HepG2 (cell line): ENCODE results near the gene MTUS2. TPM values are rescaled to one million over a fixed set of nuclear protein-coding genes. Genes with fewer than 3 reads are reported as not detected.

Experiments
- ATAC-seq: fragments of 200-7000 bp; cut with Tn5 transposase; 3 replicates; pipeline ENCODE4 v1.9.1; 2020; ENCODE audit warnings: mild to moderate bottlenecking, moderate library complexity
- BruUV-seq: library from RNA; stranded (reverse); fragments of 400-500 nt; replicated peaks from 2 replicates; lab custom pipeline; 2021; lab: Mats Ljungman, UMichigan
- CTCF ChIA-PET: fragments of 300-600 bp; formaldehyde crosslinking; extraction: SDS; loops from one replicate; lab custom pipeline; 2021; ENCODE audit warnings: low total read pairs, inconsistent platforms, low intra/inter-chr PET ratio; lab: Yijun Ruan, JAX
- POLR2A ChIA-PET: fragments of 350-600 bp; sonication (Branson Sonifier 250); formaldehyde crosslinking; loops from one replicate; lab custom pipeline; 2020; ENCODE audit warnings: antibody characterized with exemption, inconsistent platforms; lab: Yijun Ruan, JAX
- DNase-seq: peaks from one replicate; pipeline ENCODE4 v3.0.0-alpha.2; 2015; ENCODE audit warnings: low spot score
- FAIRE-seq: peaks from 3 replicates; lab custom pipeline; 2011; peaks lifted over from hg19 to GRCh38; lab: Jason Lieb, UNC
- H2AFZ ChIP-seq: one replicate; pipeline ENCODE4 v1.6.1; 2011; ENCODE audit warnings: low read length, inconsistent platforms
- H3K27ac ChIP-seq: fragments of 300-600 bp; 3 replicates; pipeline ENCODE4 v1.8.0; 2011; ENCODE audit warnings: mixed run types, mild to moderate bottlenecking, mixed read lengths, low read length, inconsistent platforms; ENCODE audit not compliant: insufficient read depth; ENCODE audit errors: extremely low read length
- H3K27me3 ChIP-seq, 2 experiments: fragments of 200-600 bp in 1 of 2; 2 replicates in 1 of 2; 3 replicates in 1 of 2; pipeline versions ENCODE4 v1.6.0 to v1.8.0; 2011; ENCODE audit warnings: low read length in 2 of 2, mild to moderate bottlenecking in 2 of 2, moderate library complexity in 2 of 2, inconsistent platforms in 1 of 2; ENCODE audit not compliant: insufficient read depth in 2 of 2, control insufficient read depth in 1 of 2
- H3K36me3 ChIP-seq, 2 experiments: fragments of 200-600 bp in 1 of 2; replicated peaks in 1 of 2; 2 replicates in 1 of 2; 3 replicates in 1 of 2; pipeline versions ENCODE4 v1.5.1 to v1.8.0; 2011; ENCODE audit warnings: low read length in 2 of 2, inconsistent platforms in 1 of 2; ENCODE audit not compliant: insufficient read depth in 2 of 2, control insufficient read depth in 1 of 2
- H3K4me1 ChIP-seq: 2 replicates; pipeline ENCODE4 v1.5.1; 2012; ENCODE audit warnings: low read length, inconsistent platforms; ENCODE audit not compliant: insufficient read depth
- H3K4me2 ChIP-seq: 2 replicates; pipeline ENCODE4 v1.6.0; 2011; ENCODE audit warnings: low read depth, low read length, inconsistent platforms
- H3K4me3 ChIP-seq, 3 experiments: fragments of 200-600 bp in 1 of 3; sonication (generic), shearing (Covaris generic) in 1 of 3; replicated peaks in 1 of 3; 2 replicates each; pipeline ENCODE4 v1.5.1; 2011 to 2016; ENCODE audit warnings: low read length in 3 of 3, inconsistent platforms in 2 of 3, low read depth in 2 of 3, mild to moderate bottlenecking in 2 of 3, control low read depth in 1 of 3, mixed read lengths in 1 of 3; ENCODE audit not compliant: insufficient read depth in 1 of 3
- H3K79me2 ChIP-seq: one replicate; pipeline ENCODE4 v1.6.1; 2011; ENCODE audit warnings: low read length, inconsistent platforms; ENCODE audit not compliant: insufficient read depth
- H3K9ac ChIP-seq: 2 replicates; pipeline ENCODE4 v1.6.0; 2011; ENCODE audit warnings: mild to moderate bottlenecking, low read depth, low read length, inconsistent platforms; ENCODE audit not compliant: insufficient read depth
- H3K9me3 ChIP-seq: 2 replicates; pipeline ENCODE4 v1.5.1; 2012; ENCODE audit warnings: mild to moderate bottlenecking, low read length
- H4K20me1 ChIP-seq: 2 replicates; pipeline ENCODE4 v1.6.0; 2011; ENCODE audit warnings: inconsistent platforms, mild to moderate bottlenecking, low read length, moderate library complexity; ENCODE audit not compliant: insufficient read depth
- ARHGAP35 ChIP-seq: sonication (generic); formaldehyde crosslinking; IDR thresholded peaks from 2 replicates; pipeline ENCODE4 v1.9.0; 2022; ENCODE audit warnings: mild to moderate bottlenecking, inconsistent platforms, moderate library complexity, missing genetic modification reagents, borderline replicate concordance
- ARNT2 ChIP-seq: sonication (generic); formaldehyde crosslinking; IDR thresholded peaks from 2 replicates; pipeline ENCODE4 v1.8.0; 2022; ENCODE audit warnings: mild to moderate bottlenecking, low read depth, missing genetic modification reagents, moderate library complexity
- ARNTL ChIP-seq: sonication (generic); formaldehyde crosslinking; IDR thresholded peaks from 2 replicates; pipeline ENCODE4 v1.4.0; 2020; ENCODE audit warnings: mild to moderate bottlenecking, missing genetic modification reagents
- DPF2 ChIP-seq: sonication (generic); formaldehyde crosslinking; IDR thresholded peaks from 2 replicates; pipeline ENCODE4 v1.4.0; 2020; ENCODE audit warnings: mild to moderate bottlenecking, low read depth, missing genetic modification reagents, borderline replicate concordance
- FOXA1 ChIP-seq, 2 experiments: fragments of 450-650 bp in 1 of 2; sonication (generic) in 1 of 2; formaldehyde crosslinking in 1 of 2; IDR thresholded peaks; 2 replicates each; pipeline versions ENCODE4 v1.4.0 to v1.6.1; 2016 to 2020; ENCODE audit warnings: missing genetic modification reagents in 1 of 2
- FUBP1 ChIP-seq: sonication (generic); formaldehyde crosslinking; IDR thresholded peaks from 2 replicates; pipeline ENCODE4 v1.5.1; 2020; ENCODE audit warnings: missing genetic modification reagents, mild to moderate bottlenecking, borderline replicate concordance
- IKZF5 ChIP-seq: IDR thresholded peaks from 2 replicates; pipeline ENCODE4 v1.6.1; 2018; ENCODE audit warnings: missing genetic modification reagents, mild to moderate bottlenecking, missing compliant biosample characterization
- NFE2 ChIP-seq: sonication (generic); formaldehyde crosslinking; IDR thresholded peaks from 2 replicates; pipeline ENCODE4 v1.4.0; 2020; ENCODE audit warnings: missing genetic modification reagents
- PRPF4 ChIP-seq: fragments of 200-400 bp; formaldehyde crosslinking; IDR thresholded peaks from 2 replicates; pipeline ENCODE4 v1.6.1; 2016; ENCODE audit warnings: low read length, low read depth; ENCODE audit not compliant: poor library complexity, severe bottlenecking
- RARG ChIP-seq: sonication (generic); formaldehyde crosslinking; IDR thresholded peaks from 2 replicates; pipeline ENCODE4 v1.4.0; 2020; ENCODE audit warnings: low read depth, mild to moderate bottlenecking, missing genetic modification reagents
- SNRNP70 ChIP-seq: fragments of 200-400 bp; formaldehyde crosslinking; IDR thresholded peaks from 2 replicates; pipeline ENCODE4 v1.6.1; 2017; ENCODE audit warnings: mild to moderate bottlenecking, low read depth, low read length, moderate library complexity
- SP140L ChIP-seq: sonication (generic); formaldehyde crosslinking; IDR thresholded peaks from 2 replicates; pipeline ENCODE4 v1.4.0; 2020; ENCODE audit warnings: missing genetic modification reagents, borderline replicate concordance
- TBX2 ChIP-seq: sonication (generic); formaldehyde crosslinking; IDR thresholded peaks from 2 replicates; pipeline ENCODE4 v1.5.0; 2020; ENCODE audit warnings: missing genetic modification reagents, mild to moderate bottlenecking, borderline replicate concordance
- U2AF2 ChIP-seq: fragments of 200-400 bp; formaldehyde crosslinking; IDR thresholded peaks from 2 replicates; pipeline ENCODE4 v1.6.1; 2017; ENCODE audit warnings: low read depth, mild to moderate bottlenecking, low read length
- ZBTB2 ChIP-seq: sonication (generic); formaldehyde crosslinking; IDR thresholded peaks from 2 replicates; pipeline ENCODE4 v1.8.0; 2022; ENCODE audit warnings: low read depth, missing genetic modification reagents
- ZC3H13 ChIP-seq: sonication (generic); formaldehyde crosslinking; IDR thresholded peaks from 2 replicates; pipeline ENCODE4 v1.8.1; 2023; ENCODE audit warnings: mild to moderate bottlenecking, missing genetic modification reagents, moderate library complexity
- ZFP41 ChIP-seq: sonication (generic); formaldehyde crosslinking; IDR thresholded peaks from 2 replicates; pipeline ENCODE4 v1.4.0; 2020; ENCODE audit warnings: mild to moderate bottlenecking, missing genetic modification reagents, borderline replicate concordance
- ZFX ChIP-seq: sonication (generic); formaldehyde crosslinking; IDR thresholded peaks from 2 replicates; pipeline ENCODE4 v1.4.0; 2020; ENCODE audit warnings: mild to moderate bottlenecking, low read depth, missing genetic modification reagents, moderate library complexity
- ZNF253 ChIP-seq: sonication (generic); formaldehyde crosslinking; IDR thresholded peaks from 2 replicates; pipeline ENCODE4 v1.8.0; 2022; ENCODE audit warnings: mild to moderate bottlenecking, missing genetic modification reagents, borderline replicate concordance
- ZNF30 ChIP-seq: sonication (generic); formaldehyde crosslinking; IDR thresholded peaks from 2 replicates; pipeline ENCODE4 v1.5.0; 2020; ENCODE audit warnings: mild to moderate bottlenecking, missing genetic modification reagents
- WGBS: methylation state at CpG from one replicate; pipeline ENCODE4 v1.1.6; 2017; ENCODE audit warnings: low lambda C conversion rate; 5-methylcytosine and 5-hydroxymethylcytosine counted together
- in situ Hi-C: cut with HindIII; loops from 2 replicates; pipeline ENCODE4 v1.10.0; 2017; ENCODE audit warnings: low pct_unique_long_range_greater_than_20kb; ENCODE audit not compliant: extremely low pct_ligation_motif_present
- intact Hi-C: fragments of 100-400 bp; cut with micrococcal nuclease; formaldehyde crosslinking; loops from one replicate; pipeline ENCODE4 v1.10.0; 2022; ENCODE audit not compliant: unreplicated experiment
- polyA plus RNA-seq, 8 experiments: library from polyadenylated mRNA; depleted of rRNA in 3 of 8; stranded (reverse) in 7 of 8; unstranded in 1 of 8; fragments of >200 nt; fragmentation: Illumina TruSeq in 4 of 8; extraction: Trizol in 4 of 8; gene quantifications; 2 replicates each; pipeline versions ENCODE4 v1.2.1 to v1.2.3, GENCODE V29; 2011 to 2016; ENCODE audit warnings: low read depth in 4 of 8, missing spikeins in 1 of 8, mixed read lengths in 1 of 8; ENCODE audit not compliant: insufficient read depth in 1 of 8
- total RNA-seq, 5 experiments: library from RNA; depleted of rRNA; stranded (reverse); fragments of >200 nt; fragmentation: Illumina TruSeq; extraction: Trizol; gene quantifications; 2 replicates each; pipeline ENCODE4 v1.2.3, GENCODE V29; 2016; ENCODE audit warnings: low read depth in 1 of 5

Gene MTUS2
- total and polyA plus RNA-seq, 2 of the 13 experiments (the other 11 are each of a cell fraction or from before 2014, with no cell fraction given): not detected

- TF ChIP-seq TBX2 (CRISPR knock-in tag) (no peak), ZC3H13 (CRISPR knock-in tag) (no peak), ARNT2 (CRISPR knock-in tag) (no peak), NFE2 (no peak), ARNTL (no peak), RARG (CRISPR knock-in tag) (no peak), IKZF5 (CRISPR knock-in tag) (no peak), PRPF4 (no peak)
Observed at GRCh38 chr13:29411481-29411880, 591.3 kb downstream of the MTUS2 start (continued).

- H3K9me3 ChIP-seq: no peaks in the 10 kb centered on the region
- FAIRE-seq: no peak
- no peak for ATAC-seq
- H3K27me3 ChIP-seq: peaks cover 0 to 3% of the 10 kb centered on the region in 2 experiments; a peak in 1 of 5 replicates
- H3K79me2 ChIP-seq: no peaks in the 10 kb centered on the region
- H2AFZ ChIP-seq: no peak overlapping the region
- no peak for DNase-seq
- intact Hi-C loops (no loop called here), in situ Hi-C loops (no loop called here)
- WGBS: 4% methylated on average over 3 of the region's 3 CpGs
- no peak overlapping the region for H3K4me3 ChIP-seq
- POLR2A ChIA-PET: no interaction called here
- no peak overlapping the region for H3K27ac ChIP-seq
- no peaks in the 10 kb centered on the region for H3K36me3 ChIP-seq
- BruUV-seq: no TSS peak
- H4K20me1 ChIP-seq: no peaks in the 10 kb centered on the region
- CTCF ChIA-PET: no interaction called here
- H3K9ac ChIP-seq: no peak overlapping the region
- H3K4me2 ChIP-seq: no peak overlapping the region
- H3K4me1 ChIP-seq: no peaks in the 10 kb centered on the region
- TF ChIP-seq SNRNP70: no peak
- TF ChIP-seq ARHGAP35 (CRISPR knock-in tag): no peak
- TF ChIP-seq FUBP1 (CRISPR knock-in tag): no peak
- no peak for TF ChIP-seq ZFP41 (CRISPR knock-in tag)
- TF ChIP-seq ZFX (CRISPR knock-in tag): no peak
- TF ChIP-seq FOXA1 (IDR thresholded peaks at IDR 0.05): no peak
- no peak for TF ChIP-seq FOXA1 (CRISPR knock-in tag; IDR thresholded peaks at IDR 0.05)
- no peak for TF ChIP-seq ZNF30
- no peak for TF ChIP-seq ZBTB2
- no peak for TF ChIP-seq DPF2 (CRISPR knock-in tag)
- TF ChIP-seq U2AF2: no peak
- TF ChIP-seq SP140L: no peak
- no peak for TF ChIP-seq ZNF253 (CRISPR knock-in tag)
Observed at GRCh38 chr13:29418026-29418425, 597.9 kb downstream of the MTUS2 start.
